ENCODE data around the gene C19orf81.
"Not testable (repeated sequence)": the region's sequence is repeated elsewhere in the genome, so short reads cannot be mapped to it uniquely, and the experiment has no call there.

C19orf81 gene

GRCh38 chr19:50649433-50650391, at the start of gene C19orf81:
Gene C19orf81, plus strand, starts transcription at chr19:50649445. Its CDS starts 0 bp downstream, at chr19:50649445.
- DNase-seq (ENCODE audit: low spot score): no peak

GRCh38 chr19:50601407-50602088, 47.7 kb upstream of the C19orf81 start:
- DNase-seq (ENCODE audit: low spot score): no peak

- no peak for DNase-seq (ENCODE audit: low spot score)
Observed at GRCh38 chr19:50602089-50602422, 47.2 kb upstream of the C19orf81 start.

- no peak for DNase-seq (ENCODE audit: low spot score)
Observed at GRCh38 chr19:50602496-50602895, 46.7 kb upstream of the C19orf81 start.

GRCh38 chr19:50602935-50603334, 46.3 kb upstream of the C19orf81 start:
- DNase-seq (ENCODE audit: low spot score): no peak

- DNase-seq (ENCODE audit: low spot score): not testable (repeated sequence)
Observed at GRCh38 chr19:50604264-50605073, 44.8 kb upstream of the C19orf81 start.

- DNase-seq (ENCODE audit: low spot score): not testable (repeated sequence)
Observed at GRCh38 chr19:50606059-50606836, 43.0 kb upstream of the C19orf81 start.

GRCh38 chr19:50607388-50607787, 41.9 kb upstream of the C19orf81 start:
- no peak for DNase-seq (ENCODE audit: low spot score)

- peak; percentile 94 for DNase-seq (ENCODE audit: low spot score)
Observed at GRCh38 chr19:50607874-50608785, 41.1 kb upstream of the C19orf81 start.

- not testable (repeated sequence) for DNase-seq (ENCODE audit: low spot score)
Observed at GRCh38 chr19:50612504-50613404, 36.5 kb upstream of the C19orf81 start.

GRCh38 chr19:50618379-50618778, 30.9 kb upstream of the C19orf81 start:
- not testable (repeated sequence) for DNase-seq (ENCODE audit: low spot score)

- DNase-seq (ENCODE audit: low spot score): not testable (repeated sequence)
Observed at GRCh38 chr19:50619184-50619583, 30.1 kb upstream of the C19orf81 start.

GRCh38 chr19:50620394-50620906, 28.8 kb upstream of the C19orf81 start:
- not testable (repeated sequence) for DNase-seq (ENCODE audit: low spot score)

GRCh38 chr19:50624949-50625600, 24.2 kb upstream of the C19orf81 start:
- DNase-seq (ENCODE audit: low spot score): no peak

- no peak for DNase-seq (ENCODE audit: low spot score)
Observed at GRCh38 chr19:50626011-50626410, 23.2 kb upstream of the C19orf81 start.

GRCh38 chr19:50626795-50627194, 22.4 kb upstream of the C19orf81 start:
- no peak for DNase-seq (ENCODE audit: low spot score)

- no peak for DNase-seq (ENCODE audit: low spot score)
Observed at GRCh38 chr19:50628146-50628545, 21.1 kb upstream of the C19orf81 start.

- no peak for DNase-seq (ENCODE audit: low spot score)
Observed at GRCh38 chr19:50628551-50628950, 20.7 kb upstream of the C19orf81 start.

- no peak for DNase-seq (ENCODE audit: low spot score)
Observed at GRCh38 chr19:50629194-50629593, 20.1 kb upstream of the C19orf81 start.

Data from germinal center (tissue), 1 donor.